ENCODE results near the gene ADGRA1. TPM values are rescaled to one million over a fixed set of nuclear protein-coding genes. Genes with fewer than 3 reads are reported as not detected.
"Not testable (repeated sequence)": the region's sequence is repeated elsewhere in the genome, so short reads cannot be mapped to it uniquely, and the experiment has no call there.

Gene ADGRA1
- total RNA-seq, 1 experiment from 2014 or later, result not detected

DNA sequence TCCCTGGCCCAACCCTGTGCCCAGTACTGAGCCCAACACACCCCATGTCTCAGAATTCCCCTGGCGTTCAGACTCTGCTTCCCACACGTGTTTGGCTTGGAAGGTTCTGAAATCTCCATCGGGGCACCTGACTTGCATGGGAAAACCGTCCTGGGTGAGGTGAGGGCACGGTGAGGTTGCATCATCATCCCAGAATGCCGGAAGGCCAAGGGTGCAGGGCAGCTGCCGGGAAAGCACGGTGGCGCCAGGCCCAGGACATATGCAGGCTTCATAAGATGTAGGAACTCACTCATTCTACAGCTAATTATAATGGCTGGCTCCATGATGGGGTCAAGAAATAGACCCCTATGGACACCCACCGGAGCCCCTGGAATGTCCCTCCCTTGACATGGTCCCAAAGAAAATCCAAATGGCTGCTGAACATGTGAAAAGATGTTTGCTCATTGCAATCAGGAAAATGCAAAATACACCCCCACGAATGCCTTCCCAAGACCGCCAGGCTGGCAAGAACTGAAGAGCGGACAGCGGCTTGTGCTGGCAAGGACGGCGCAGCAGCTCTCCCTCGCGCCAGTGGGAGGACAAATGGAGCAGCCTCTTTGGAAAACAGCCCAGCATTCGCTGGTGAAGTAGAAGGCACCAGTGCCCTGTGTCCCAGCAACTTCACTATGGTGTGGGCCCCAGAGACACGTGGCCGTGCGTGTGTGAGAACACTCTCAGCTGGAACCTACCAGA lies 74.6 kb downstream of the ADGRA1 start:
- no peak for DNase-seq (ENCODE audit: low read depth)

DNA sequence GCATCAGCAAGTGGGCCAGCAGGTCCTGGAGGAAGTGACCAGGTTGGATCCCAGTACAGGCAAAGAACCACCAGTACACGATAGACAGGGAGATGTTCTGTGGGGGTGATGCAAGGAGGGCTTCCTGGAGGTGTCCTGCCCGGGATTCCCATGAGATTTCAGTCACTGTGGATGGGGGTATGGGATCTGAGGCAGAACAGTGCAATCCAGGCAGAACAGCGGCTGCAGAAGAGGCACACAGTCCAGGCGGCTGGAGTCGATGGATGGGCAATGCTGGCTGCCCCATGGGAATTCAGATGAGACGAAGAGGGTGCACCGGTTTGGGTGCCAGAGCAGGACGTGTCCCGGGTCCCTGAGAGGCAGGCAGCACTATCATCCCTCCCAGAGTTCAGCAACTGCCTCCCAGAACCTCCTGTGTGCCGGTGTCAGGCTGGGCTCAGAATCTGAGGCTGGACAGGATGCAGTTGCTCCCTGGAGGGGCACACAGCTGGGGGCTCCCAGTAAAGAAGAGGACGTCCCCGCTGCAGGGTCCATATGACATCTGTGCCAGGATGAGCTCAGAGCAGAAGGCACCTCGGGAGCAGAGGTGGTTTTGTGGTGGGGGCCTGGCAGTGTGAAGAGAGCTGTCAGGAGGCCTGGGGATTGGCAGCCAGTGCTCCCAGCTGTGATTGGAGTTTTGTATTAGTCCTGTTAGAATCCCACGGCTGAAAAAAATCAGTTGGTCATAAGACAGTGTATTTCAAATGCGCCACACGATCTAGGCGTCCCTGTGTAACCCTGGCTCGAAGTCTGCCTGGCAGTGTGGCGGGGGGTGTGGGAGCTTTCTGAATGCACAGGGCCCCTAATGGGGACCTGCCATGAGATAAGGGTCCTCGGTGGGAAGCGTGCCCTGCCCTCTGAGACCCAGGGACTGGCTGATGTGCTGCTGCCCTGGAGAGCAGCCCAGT lies 75.5 kb downstream of the ADGRA1 start:
- DNase-seq (ENCODE audit: low read depth), result no peak

DNA sequence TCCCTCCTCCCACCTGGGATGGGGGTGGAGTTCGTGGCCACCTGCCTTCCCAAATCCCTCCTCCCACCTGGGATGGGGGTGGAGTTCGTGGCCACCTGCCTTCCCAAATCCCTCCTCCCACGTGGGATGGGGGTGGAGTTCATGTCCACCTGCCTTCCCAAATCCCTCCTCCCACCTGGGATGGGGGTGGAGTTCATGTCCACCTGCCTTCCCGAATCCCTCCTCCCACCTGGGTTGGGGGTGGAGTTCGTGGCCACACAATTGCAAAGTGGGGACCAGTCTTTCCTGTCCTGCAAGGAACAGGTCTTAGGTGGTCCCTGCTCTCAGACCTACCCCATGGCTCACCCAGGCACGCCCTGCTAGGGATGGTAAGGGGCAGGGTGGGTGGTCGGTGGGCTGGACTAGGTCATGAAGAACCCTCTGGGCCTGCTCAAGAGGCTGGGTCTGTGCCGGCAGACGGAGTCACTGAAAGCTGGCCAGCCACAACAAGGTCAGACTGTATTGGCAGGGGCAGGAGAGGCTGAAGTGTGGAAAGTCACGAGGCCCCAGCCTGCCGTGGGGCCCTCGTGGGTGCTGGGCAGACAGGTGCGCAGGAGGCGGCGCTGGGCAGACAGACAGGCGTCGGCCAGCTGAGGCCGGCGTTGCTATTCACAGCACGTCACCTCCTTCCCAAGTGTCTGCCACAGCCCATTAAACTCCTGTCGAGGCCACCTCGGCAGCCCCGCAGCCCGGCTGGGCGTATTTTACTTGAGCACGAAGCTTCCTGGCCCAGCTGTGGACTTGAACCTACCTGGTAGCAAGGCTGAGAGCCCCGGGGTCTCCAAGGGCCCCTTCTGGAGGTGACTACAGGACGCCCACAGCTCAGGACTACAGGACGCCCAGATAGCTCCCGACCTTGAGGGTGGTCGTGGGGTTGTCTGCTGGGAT lies 76.4 kb downstream of the ADGRA1 start:
- DNase-seq (ENCODE audit: low read depth), result no peak

DNA sequence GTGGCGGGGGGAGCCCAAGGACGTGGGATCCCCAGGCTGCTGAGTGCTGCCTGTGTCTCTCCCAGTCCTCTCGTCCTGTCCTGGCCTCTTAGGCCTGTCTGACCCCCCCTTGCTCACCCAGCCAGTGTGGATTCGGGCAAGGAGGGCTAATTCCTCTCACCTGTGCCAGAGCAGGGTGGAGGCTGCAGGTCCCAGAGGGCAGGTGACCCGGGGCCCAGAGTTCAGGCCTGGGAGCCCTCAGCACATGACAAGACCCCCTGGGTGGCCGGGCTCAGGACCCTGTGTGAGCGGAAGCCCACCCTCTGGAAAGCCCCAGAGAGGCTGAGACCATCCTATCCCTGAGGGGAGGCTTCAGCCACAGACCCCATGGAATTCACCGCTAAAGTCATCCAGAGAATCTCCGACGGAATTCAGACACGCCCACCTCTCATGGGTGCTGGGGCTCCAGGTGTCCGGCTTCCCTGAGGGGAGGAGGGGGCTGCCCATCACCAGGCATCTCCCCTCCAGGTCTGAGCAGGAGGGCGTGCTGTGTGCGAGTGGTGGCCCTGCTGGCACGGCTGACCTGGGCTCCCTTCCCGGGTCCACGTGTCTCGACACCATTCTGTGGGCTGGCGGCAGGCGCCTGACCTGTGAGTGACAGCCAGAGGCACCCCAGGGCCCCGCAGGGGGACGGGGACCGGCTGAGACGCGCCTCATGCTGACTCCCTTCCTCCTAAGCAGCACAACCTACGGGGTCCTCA lies 77.3 kb downstream of the ADGRA1 start:
- no peak for DNase-seq (ENCODE audit: low read depth)

DNA sequence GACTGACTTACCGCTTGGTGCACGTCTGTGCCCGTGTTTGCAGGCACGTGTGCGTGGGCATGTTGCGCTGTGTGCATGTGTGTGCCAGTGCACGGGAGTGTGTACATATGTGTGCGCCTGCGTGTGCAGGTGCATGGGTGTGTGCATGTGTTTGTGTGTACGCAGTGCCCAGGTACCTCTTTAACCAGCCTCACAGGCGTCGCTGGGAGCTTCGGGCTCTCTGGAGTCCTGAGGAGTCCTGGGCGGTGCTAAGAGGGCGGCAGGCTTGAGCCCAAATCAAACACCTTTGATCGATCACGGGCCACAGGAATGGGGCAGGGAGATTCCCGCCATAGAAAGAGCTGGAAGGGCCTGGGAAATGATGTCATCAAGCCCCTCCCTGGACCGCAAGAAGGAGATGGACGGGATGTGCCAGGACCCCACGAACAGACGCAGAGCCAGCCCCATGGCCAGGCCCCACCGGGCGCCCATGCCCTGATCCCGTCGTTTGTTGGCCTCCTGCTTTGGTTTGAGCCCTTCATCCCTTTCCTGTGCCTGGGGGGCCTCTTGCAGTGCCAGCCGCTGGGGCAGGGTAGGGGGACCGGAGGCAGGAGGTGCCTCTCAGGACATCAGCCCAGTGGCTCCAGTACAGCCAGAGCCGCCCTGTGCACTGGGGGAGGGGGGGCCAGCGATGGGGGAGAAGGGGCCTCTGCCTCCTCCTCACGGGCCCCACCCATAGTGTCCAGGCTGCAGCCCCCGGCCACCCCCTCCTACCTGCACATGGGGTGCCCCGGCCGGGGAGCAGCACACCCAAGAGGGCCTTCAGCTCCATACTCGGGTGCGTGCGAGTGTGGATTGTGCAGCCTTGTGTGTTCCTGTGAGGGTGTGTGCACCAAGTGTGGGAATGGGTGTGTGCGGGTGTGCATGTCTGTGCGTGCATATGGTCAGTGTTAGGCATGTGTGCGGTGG lies 78.1 kb downstream of the ADGRA1 start:
- DNase-seq (ENCODE audit: low read depth), result no peak

DNA sequence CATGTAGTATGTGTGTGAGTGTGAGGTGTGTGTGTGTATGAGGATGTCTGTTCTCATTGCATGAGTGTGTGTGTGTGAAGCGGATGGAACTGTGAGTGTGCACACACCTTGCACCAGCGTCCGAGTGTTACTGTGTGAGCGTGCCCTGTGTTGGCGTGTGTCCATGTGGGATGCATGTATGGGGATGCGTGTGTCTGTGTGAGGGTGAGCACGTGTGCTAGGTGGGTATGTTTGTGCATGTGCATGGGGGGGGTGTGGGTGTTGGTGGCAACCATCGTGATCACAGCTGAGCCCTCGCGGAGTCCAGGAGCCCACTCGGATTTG lies 78.7 kb downstream of the ADGRA1 start:
- DNase-seq (ENCODE audit: low read depth), result no peak

DNA sequence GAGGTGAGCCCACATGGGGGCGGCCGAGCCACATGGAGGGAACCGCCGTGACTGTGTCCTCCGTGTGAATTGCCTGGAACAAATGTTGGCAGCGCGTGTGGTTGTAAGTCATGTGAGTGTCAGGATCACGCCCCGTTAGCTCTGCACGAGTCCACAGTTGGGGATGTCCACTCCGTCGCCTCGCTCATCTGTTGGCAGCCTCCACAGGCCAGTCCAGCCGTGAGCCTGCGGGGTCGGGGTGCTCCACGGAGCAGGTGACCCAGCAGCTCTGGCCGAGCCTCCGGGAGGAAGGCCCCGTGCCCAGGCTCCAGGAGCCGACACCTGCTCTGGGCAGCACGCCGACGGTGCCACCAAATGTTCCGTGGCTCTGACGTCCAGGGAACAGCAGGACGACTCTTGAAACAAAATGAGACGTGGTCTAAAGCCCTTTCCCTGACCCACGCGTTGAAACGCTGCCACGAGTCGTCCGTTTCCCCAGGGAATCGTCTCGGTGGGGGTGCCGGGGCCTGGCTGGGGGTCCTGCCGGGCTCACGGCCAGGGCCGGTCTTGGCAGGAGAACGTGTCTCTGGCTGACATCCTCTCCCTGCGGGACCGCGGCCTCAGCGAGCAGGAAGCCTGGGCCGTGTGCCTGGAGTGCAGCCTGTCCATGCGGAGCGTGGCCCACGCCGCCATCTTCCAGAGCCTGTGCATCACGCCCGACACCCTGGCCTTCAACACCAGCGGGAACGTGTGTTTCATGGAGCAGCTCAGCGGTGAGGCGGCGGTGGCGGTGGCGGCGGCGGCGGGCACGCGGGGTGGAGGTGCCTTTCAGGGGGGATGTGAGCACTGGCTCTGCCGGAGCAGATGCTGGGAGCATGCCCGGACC lies 79.3 kb downstream of the ADGRA1 start:
- DNase-seq (ENCODE audit: low read depth), result no peak

DNA sequence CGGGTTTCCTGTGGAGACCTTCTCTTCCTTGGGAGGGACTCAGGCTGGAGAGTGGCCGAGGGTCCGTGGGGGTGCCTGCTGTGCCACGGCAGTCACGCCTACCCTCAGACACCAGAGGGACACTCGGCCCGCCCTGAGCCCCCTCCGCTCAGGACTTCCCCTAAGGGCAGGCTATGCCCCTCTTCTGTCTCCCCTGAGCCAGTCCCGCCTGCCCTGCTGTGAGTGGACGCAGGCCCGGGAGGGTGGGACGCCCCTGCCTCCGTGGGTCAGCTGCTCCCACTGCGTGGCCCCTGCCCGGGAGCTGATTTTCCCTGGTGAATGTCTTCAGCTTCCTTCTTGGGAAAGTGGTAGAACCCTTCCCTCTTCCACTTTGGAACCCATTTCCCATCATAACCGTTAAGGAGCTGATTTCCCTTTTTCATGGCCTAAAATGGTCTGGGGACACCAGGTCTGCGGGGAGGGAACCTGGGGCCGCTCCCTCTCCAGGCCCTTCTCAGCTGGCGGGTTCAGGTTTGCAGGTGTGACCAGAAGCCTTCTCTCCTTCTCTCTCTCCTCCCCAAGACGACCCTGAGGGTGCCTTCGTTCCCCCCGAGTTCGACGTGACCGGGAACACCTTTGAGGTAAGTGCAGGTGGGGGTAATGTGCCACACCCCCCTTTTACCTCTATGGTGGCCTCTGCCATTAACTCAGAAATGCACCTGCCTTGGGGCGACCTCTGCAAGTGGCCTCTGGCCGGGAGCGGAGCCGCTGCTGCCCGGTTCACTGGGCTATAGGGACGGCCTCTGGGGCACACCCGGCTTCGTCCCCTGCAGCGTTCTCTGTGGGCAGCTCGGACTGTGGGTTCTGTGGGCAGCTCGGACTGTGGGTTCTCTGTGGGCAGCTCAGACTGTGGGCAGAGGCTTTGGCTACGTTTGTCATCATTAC lies 80.2 kb downstream of the ADGRA1 start:
- no peak for DNase-seq (ENCODE audit: low read depth)

DNA sequence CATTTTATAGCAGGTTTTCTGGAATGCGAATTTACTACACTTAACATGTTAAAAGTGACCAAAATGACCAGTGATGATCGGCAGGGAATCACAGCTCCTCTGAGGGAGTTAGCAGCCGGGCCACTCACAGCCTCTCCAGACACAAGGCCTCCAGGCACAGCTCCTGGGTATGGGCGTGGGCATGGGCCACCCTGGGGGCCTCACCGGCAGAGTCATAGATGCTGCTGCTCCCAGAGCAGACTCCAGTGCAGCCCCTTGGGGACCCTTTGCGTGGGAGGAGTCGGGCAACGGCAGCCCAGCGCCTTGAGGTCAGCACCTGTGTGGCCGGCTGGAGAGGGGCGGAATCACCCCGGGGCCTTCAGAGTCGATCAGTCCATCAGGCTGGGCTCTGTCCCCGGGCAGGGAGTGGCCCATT lies 80.9 kb downstream of the ADGRA1 start:
- DNase-seq (ENCODE audit: low read depth), result no peak

DNA sequence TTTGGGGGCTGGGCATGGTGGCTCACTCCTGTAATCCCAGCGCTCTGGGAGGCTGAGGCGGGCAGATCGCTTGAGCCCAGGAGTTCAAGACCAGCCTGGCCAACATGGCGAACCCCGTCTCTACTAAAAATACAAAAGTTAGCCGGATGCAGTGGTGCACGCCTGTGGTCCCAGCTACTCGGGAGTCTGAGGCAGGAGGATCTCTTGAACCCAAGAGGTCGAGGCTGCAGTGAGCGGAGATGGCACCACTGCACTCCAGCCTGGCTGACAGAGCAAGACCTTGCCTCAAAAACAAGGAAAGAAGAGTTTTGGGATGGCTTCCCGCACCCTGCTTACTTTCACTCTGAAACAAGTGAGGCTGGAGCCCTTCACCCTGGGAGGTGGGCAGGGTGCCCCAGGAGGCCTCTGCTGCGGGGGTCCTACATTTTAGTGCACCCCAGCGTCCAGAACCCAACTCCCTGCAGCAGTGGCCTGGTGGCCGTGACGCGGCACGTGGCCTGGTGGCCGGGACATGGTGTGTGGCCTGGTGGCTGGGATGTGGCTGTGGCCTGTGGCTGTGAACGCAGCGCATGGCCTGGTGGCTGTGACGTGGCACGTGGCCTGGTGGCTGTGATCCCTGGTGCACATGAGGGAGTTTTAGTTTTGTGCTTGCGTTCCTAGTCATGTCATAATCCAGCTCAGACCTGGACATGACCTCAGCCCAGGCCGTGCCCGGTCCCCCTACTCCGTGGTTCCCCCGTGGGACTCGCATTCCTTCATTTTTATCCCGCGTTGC lies 81.6 kb downstream of the ADGRA1 start:
- DNase-seq (ENCODE audit: low read depth), result no peak

DNA sequence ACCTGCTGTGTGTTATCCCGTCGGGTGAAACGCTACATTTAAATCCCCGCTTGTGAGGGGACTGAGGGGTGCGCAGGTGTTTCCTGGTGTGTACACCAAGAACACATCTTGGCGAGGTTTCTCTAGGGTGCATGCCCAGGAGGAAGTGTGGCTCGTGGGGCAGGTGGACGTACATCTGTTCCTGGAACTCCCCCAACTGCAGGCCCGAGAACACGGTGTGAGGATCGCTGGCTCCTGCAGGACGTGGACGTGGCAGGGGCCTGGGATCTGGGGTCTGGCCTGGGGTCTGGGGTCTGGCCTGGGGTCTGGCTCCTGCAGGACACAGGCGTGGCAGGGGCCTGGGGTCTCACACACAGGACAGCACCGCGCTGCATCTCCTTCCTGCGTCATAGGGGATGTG lies 82.4 kb downstream of the ADGRA1 start:
- no peak for DNase-seq (ENCODE audit: low read depth)

DNA sequence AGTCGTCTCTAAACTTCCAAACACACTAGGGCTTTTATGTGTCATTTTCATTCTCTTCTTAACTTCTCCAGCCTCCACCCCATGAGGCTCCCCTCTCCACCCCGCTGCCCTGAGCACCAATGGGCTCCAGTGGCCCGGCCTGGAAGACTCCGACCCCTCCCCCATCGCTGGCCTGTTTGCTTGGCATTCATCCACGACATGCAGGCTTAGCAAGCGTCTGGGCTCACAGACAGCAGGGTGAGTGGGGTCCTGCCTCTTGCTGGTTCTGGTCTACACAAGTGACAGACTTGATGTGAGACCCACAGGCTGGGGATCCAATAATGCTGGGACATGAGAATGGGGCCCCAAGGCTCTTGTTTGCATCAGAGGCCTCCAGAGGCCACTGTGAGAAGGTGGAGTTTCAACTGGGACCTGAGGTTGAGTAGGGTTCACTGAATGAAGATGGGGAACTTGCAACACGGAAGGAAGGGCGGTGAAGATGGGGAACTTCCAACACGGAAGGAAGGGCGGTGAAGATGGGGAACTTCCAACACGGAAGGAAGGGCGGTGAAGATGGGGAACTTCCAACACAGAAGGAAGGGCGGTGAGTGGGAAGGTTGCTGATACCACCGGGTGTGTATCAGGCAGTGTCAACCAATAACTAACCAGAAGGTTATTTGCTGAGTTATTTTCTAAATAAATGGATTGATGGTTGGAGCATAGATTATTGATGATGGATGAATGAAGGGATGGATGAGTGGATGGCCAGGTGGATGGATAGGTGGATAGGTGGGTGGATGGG lies 86.3 kb downstream of the ADGRA1 start:
- no peak for DNase-seq (ENCODE audit: low read depth)

DNA sequence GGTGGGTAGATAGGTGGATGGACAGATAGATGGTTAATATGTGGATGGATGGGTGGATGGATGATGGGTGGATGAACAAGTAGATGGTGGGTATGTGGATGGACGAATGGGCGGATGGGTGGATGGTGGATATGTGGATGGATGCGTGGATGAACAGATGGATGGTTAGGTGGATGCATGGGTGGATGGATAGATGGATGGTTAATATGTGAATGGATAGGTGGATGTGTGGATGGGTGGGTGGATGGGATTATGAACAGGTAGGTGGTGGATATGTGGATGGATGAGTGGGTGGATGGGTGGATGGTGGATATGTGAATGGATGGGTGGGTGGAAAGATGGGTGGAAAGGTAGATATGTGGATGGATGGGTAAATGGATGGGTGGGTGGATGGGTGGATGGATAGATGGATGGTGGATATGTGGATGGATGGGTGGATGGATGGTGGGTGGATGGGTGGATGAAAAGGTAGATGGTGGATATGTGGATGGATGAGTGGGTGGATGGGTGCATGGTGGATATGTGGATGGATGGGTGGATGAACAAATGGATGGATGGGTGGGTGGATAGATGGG lies 87.1 kb downstream of the ADGRA1 start:
- no peak for DNase-seq (ENCODE audit: low read depth)

DNA sequence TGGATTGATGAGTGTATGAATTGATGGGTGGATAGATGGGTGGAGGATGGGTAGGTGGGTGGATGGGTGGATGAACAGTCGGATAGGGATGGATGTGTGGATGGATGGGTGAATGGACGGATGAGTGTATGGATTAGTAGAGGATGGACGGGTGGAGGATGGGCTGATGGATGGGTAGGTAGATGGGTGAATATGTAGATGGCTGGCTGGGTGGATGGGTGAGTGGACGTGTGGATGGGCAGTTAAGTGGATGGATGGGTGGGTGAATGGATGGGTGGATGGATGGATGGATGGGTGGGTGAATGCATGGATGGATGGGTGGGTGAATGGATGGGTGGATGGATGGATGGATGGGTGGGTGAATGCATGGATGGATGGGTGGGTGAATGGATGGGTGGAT lies 87.9 kb downstream of the ADGRA1 start:
- not testable (repeated sequence) for DNase-seq (ENCODE audit: low read depth)

DNA sequence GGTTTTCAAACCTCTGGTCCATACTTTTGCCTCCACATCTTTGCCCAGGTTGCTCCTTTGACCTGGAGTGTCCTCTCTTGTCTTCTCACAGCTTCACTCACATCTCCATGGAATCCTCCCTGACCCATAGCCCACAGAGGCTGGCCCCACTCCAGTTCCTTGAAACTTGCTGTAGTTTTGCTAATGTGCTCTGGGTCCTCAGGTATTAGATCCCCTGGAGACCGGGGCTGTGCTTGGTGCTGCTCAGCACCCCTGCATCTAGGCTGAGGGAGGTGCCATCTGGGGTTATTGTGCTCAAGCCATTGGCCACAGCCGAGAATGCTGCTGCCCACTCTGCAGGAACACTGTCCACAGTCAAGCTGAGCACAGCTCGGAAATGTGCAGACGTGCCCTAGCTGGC lies 88.8 kb downstream of the ADGRA1 start:
- DNase-seq (ENCODE audit: low read depth), result no peak

All from Daoy (cell line).